OCI-LY3 (cell line): ENCODE measurements around the gene BABAM2.
"Not testable (repeated sequence)": the region's sequence is repeated elsewhere in the genome, so short reads cannot be mapped to it uniquely, and the experiment has no call there.

Source experiments
- CTCF ChIP-seq: fragments of 200-600, 300-600 bp; sonication (generic); IDR thresholded peaks from 2 replicates; pipeline ENCODE4 v1.5.1; 2014; ENCODE audit warnings: antibody characterized with exemption, low read length, low read depth
- EZH2phosphoT487 ChIP-seq: fragments of 200-600 bp; shearing (Covaris generic); IDR thresholded peaks from 2 replicates; pipeline ENCODE4 v1.6.1; 2018; ENCODE audit warnings: antibody characterized with exemption, mixed run types, low read depth

- TF ChIP-seq CTCF, EZH2phosphoT487: not testable (repeated sequence)
Measured at GRCh38 chr2:28019521-28019920, 129.0 kb downstream of the BABAM2 start.
